Testis (tissue), 3 donors: ENCODE measurements around the gene CRBN. TPM values are rescaled to one million over a fixed set of nuclear protein-coding genes. Genes with fewer than 3 reads are reported as not detected.

Source experiments
- DNase-seq: peaks from one replicate; pipeline ENCODE4 v3.0.0-alpha.2; 2019
- H3K27ac ChIP-seq, 2 donors: fragments of 200-600 bp; sonication (generic); one replicate each; pipeline ENCODE4 v1.5.1; 2019
- H3K27me3 ChIP-seq: fragments of 200-600 bp; sonication (generic); one replicate; pipeline ENCODE4 v1.5.1; 2019
- H3K36me3 ChIP-seq: fragments of 200-600 bp; sonication (generic); one replicate; pipeline ENCODE4 v1.5.1; 2017; ENCODE audit warnings: low read depth; ENCODE audit errors: missing control alignments
- H3K4me1 ChIP-seq: fragments of 200-600 bp; sonication (generic); one replicate; pipeline ENCODE4 v1.5.1; 2019
- H3K4me3 ChIP-seq, 2 donors: fragments of 200-600 bp; sonication (generic); one replicate each; pipeline ENCODE4 v1.5.1; 2017 to 2019
- H3K9me3 ChIP-seq: fragments of 200-600 bp; sonication (generic); one replicate; pipeline ENCODE4 v1.5.1; 2017
- POLR2A ChIP-seq: fragments of 450-650 bp; IDR thresholded peaks from one replicate; pipeline ENCODE4 v1.6.1; 2017; ENCODE audit warnings: antibody characterized with exemption, mild to moderate bottlenecking, moderate library complexity
- WGBS, 2 donors: methylation state at CpG; one replicate each; pipeline ENCODE4 v1.1.5; 2018; 5-methylcytosine and 5-hydroxymethylcytosine counted together
- intact Hi-C: fragments of 100-400 bp; cut with DNase I; formaldehyde crosslinking; loops from one replicate; pipeline ENCODE4 v1.15.1; 2023; ENCODE audit warnings: low total_unique reads
- polyA plus RNA-seq: library from polyadenylated mRNA; stranded (reverse); fragments of 350-450 nt; fragmentation: Illumina TruSeq; extraction: RNeasy Lipid Tissue Mini Kit (QIAGEN cat#74804); gene quantifications from one replicate; pipeline ENCODE4 v1.2.3, GENCODE V29; 2014; ENCODE audit warnings: low read depth, low replicate concordance; ENCODE audit not compliant: insufficient read depth
- total RNA-seq, 2 donors: library from RNA; depleted of rRNA; stranded (reverse); fragments of >200 nt; gene quantifications; one replicate each; pipeline ENCODE4 v1.2.3, GENCODE V29; 2016
- TF ChIP-seq, protein P1 (sequence below), 3 experiments: fragments of 450-650 bp in 2 of 3; fragments of 200-600 bp in 1 of 3; sonication (generic) in 1 of 3; IDR thresholded peaks; one replicate each; pipeline ENCODE4 v1.5.1; 2016 to 2019; ENCODE audit warnings: antibody characterized with exemption in 3 of 3, mild to moderate bottlenecking in 2 of 3, moderate library complexity in 1 of 3

Gene CRBN
- total and polyA plus RNA-seq, 3 donors from 2014 or later, result 85.4 to 180 (median 147) TPM

DNA sequence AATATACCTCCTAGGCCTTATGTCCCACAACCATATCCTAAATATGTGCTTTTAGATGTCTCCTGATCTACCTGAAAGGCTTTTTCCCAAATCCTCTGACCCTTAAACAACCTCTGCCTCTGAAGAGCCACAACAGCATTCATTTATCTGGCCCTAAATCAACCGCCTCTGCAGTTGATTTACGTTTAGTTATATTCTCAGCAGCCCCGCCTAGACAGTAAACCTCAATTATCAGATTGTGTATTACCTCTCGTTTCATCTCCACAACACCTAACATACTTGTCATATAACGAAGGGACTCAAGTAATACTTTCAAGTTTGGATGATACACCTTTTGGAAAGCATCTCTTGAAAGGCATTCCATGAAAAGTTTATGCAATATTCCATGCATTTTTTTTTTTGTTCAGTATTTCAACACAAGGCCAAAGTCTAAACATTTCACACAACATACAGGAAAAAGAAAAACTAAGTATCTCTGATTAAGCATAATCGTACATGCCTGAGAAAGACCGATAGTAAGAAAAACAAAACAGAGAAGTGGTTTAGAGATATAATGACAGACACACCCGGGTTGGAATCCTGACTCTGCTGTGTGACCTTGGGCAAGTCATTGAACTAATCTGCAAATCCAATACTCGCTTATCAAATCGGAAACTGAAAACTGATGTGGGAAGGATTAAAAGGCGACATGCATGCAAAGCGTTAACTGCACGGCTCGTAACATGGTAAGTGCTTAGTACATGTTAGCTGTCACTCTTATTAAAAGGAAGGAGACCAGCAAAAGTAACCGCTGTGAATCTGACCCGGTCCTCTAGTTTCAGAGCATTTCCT lies 778 bp downstream of the CRBN start:
- H3K4me1 ChIP-seq, result peaks cover 14% of the 10 kb centered on the region
- DNase-seq, result no peak
- H3K9me3 ChIP-seq, result no peaks in the 10 kb centered on the region
- WGBS, 2 donors, result 13 to 17% methylated on average over 16 of the region's 16 CpGs
- peak overlapping the region; percentile 90 to 98 for H3K4me3 ChIP-seq
- H3K27me3 ChIP-seq, result no peaks in the 10 kb centered on the region
- H3K36me3 ChIP-seq, result no peaks in the 10 kb centered on the region
- TF ChIP-seq POLR2A, result no peak
- TF ChIP-seq, protein P1, sequence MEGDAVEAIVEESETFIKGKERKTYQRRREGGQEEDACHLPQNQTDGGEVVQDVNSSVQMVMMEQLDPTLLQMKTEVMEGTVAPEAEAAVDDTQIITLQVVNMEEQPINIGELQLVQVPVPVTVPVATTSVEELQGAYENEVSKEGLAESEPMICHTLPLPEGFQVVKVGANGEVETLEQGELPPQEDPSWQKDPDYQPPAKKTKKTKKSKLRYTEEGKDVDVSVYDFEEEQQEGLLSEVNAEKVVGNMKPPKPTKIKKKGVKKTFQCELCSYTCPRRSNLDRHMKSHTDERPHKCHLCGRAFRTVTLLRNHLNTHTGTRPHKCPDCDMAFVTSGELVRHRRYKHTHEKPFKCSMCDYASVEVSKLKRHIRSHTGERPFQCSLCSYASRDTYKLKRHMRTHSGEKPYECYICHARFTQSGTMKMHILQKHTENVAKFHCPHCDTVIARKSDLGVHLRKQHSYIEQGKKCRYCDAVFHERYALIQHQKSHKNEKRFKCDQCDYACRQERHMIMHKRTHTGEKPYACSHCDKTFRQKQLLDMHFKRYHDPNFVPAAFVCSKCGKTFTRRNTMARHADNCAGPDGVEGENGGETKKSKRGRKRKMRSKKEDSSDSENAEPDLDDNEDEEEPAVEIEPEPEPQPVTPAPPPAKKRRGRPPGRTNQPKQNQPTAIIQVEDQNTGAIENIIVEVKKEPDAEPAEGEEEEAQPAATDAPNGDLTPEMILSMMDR (IDR thresholded peaks at IDR 0.05), result no peak
- intact Hi-C loops, result no loop called here
- peak overlapping the region; percentile 79 to 87 for H3K27ac ChIP-seq

DNA sequence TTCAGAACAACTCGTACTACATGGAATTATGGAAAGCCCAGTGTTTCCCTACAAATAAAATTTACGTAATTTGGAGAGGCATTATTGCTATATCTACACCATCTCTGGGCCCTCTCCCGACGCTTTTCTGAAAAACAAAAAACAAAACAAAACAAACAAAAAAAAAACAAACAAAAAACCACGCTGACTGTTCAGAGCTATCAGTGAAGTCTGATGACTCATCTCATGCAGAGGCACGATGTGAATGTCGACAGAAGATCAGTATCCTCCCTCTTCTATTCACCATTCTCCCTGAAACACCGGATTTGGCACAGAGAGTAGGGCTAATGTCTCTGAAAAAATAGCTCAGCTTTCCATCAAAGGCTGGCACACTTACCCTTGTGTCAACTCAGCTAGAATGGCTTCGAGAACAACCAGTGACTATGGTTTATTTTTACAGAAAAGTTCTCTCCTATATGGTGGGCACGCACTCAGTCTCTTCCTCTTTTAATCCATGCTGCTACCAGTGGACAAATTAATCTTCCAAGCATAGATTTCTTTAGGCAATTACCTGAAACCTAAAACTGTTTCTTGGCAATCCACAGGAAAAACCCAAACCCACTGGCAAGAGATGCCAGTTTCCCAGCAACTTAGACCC lies 1.5 kb downstream of the CRBN start:
- no peak for TF ChIP-seq POLR2A
- TF ChIP-seq, protein P1 (IDR thresholded peaks at IDR 0.05), result no peak
- Histone ChIP-seq H3K4me3 (no peak overlapping the region), H3K27me3 (no peaks in the 10 kb centered on the region), H3K36me3 (no peaks in the 10 kb centered on the region), H3K27ac (no peak overlapping the region), H3K9me3 (no peaks in the 10 kb centered on the region), H3K4me1 (peaks cover 14% of the 10 kb centered on the region)
- 39 to 50% methylated on average over 10 of the region's 10 CpGs for WGBS, 2 donors
- no peak for DNase-seq
- intact Hi-C loops, result no loop called here

DNA sequence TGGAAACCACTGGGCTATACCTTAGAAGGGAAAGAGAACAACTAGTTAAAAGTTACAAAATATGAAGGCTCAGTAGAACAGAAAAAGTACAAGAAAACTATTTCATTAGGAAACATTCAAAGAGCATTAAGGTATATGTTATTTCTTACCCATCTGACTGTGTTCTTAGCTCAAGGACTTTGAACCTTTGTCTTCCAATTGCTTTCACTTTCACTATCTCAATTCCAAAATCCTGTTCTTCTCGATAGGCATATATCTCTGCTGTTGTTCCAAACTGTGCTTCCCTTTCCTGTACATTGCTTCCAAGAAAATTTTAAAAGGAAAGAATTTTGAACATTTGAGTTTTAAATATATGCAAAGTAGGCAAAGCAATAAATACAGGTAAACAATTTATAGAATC lies 6.9 kb downstream of the CRBN start:
- DNase-seq, result no peak
- 46 to 56% methylated on average over 1 of the region's 1 CpG for WGBS, 2 donors
- no peaks in the 10 kb centered on the region for H3K36me3 ChIP-seq
- TF ChIP-seq, protein P1 (IDR thresholded peaks at IDR 0.05), result no peak
- no peak for TF ChIP-seq POLR2A
- intact Hi-C loops, result no loop called here
- H3K4me1 ChIP-seq, result peaks cover 4% of the 10 kb centered on the region
- H3K27me3 ChIP-seq, result no peaks in the 10 kb centered on the region
- H3K4me3 ChIP-seq, result no peak overlapping the region
- peak overlapping the region in 1 of 2 donors; percentile 27 for H3K27ac ChIP-seq
- H3K9me3 ChIP-seq, result no peaks in the 10 kb centered on the region

DNA sequence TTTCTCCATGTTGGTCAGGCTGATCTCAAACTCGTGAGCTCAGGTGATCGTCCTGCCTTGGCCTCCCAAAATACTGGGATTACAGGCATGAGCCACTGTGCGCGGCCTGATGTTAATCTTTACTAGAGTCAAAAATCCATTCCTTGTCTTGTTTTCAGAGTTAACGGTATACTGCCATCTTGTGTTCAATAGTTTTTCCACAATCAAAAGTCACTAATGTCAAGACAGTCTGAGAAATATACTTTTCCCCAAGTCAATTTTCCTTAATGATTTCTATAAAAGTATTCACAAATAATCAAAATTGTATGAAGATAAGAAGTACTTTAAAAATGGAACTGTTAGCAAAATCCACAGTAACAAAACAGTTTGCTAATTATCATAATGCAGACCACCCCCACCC lies 8.5 kb downstream of the CRBN start:
- Histone ChIP-seq H3K9me3 (no peaks in the 10 kb centered on the region), H3K27me3 (no peaks in the 10 kb centered on the region), H3K36me3 (no peaks in the 10 kb centered on the region), H3K4me1 (no peaks in the 10 kb centered on the region), H3K27ac (no peak overlapping the region), H3K4me3 (no peak overlapping the region)
- TF ChIP-seq POLR2A, result no peak
- TF ChIP-seq, protein P1 (IDR thresholded peaks at IDR 0.05), result peak in 1 of 3 experiments; percentile 31
- intact Hi-C loops, result no loop called here
- WGBS, 2 donors, result 74 to 80% methylated on average over 5 of the region's 5 CpGs
- no peak for DNase-seq
